DND-41 (cell line): ENCODE measurements around the gene ATXN1.

Source experiments
- ATAC-seq: fragments of 200-7000 bp; cut with Tn5 transposase; 3 replicates; pipeline ENCODE4 v1.9.1; 2021; ENCODE audit warnings: low read depth; ENCODE audit not compliant: insufficient read depth
- DNase-seq: peaks from one replicate; pipeline ENCODE4 v3.0.0-alpha.2; 2020
- H2AFZ ChIP-seq: 2 replicates; pipeline ENCODE4 v1.6.0; 2012; ENCODE audit warnings: low read depth, low read length
- H3K27ac ChIP-seq: 2 replicates; pipeline ENCODE4 v1.5.1; 2012; ENCODE audit warnings: low read length, inconsistent platforms
- H3K27me3 ChIP-seq: fragments of 200-600 bp; sonication (generic); 2 replicates; pipeline ENCODE4 v1.6.0; 2012; ENCODE audit warnings: low read length, mild to moderate bottlenecking, inconsistent platforms; ENCODE audit not compliant: insufficient read depth, poor library complexity
- H3K36me3 ChIP-seq: 2 replicates; pipeline ENCODE4 v1.5.1; 2012; ENCODE audit warnings: low read length, inconsistent platforms; ENCODE audit not compliant: insufficient read depth
- H3K4me1 ChIP-seq: 2 replicates; pipeline ENCODE4 v1.5.1; 2012; ENCODE audit warnings: mild to moderate bottlenecking, low read length; ENCODE audit not compliant: insufficient read depth
- H3K4me2 ChIP-seq: 2 replicates; pipeline ENCODE4 v1.6.0; 2012; ENCODE audit warnings: mild to moderate bottlenecking, moderate library complexity, low read length, inconsistent platforms; ENCODE audit not compliant: insufficient read depth
- H3K4me3 ChIP-seq, 2 experiments: fragments of 200-600 bp in 1 of 2; shearing (Covaris generic) in 1 of 2; 2 replicates each; pipeline ENCODE4 v1.5.1; 2012 to 2016; ENCODE audit warnings: inconsistent platforms in 2 of 2, low read length in 2 of 2, mild to moderate bottlenecking in 2 of 2, low read depth in 1 of 2, moderate library complexity in 1 of 2
- H3K79me2 ChIP-seq: 2 replicates; pipeline ENCODE4 v1.6.0; 2012; ENCODE audit warnings: low read length, inconsistent platforms; ENCODE audit not compliant: insufficient read depth
- H3K9ac ChIP-seq: 2 replicates; pipeline ENCODE4 v1.6.0; 2012; ENCODE audit warnings: low read depth, mild to moderate bottlenecking, inconsistent platforms, low read length, moderate library complexity
- H3K9me3 ChIP-seq: 2 replicates; pipeline ENCODE4 v1.5.1; 2012; ENCODE audit warnings: low read length, moderate library complexity, mild to moderate bottlenecking, inconsistent platforms; ENCODE audit not compliant: insufficient read depth, severe bottlenecking
- H4K20me1 ChIP-seq: 2 replicates; pipeline ENCODE4 v1.6.0; 2012; ENCODE audit warnings: low read length; ENCODE audit not compliant: insufficient read depth
- EZH2 ChIP-seq: IDR thresholded peaks from 3 replicates; pipeline ENCODE4 v1.6.1; 2012; ENCODE audit warnings: borderline replicate concordance, low read depth, mild to moderate bottlenecking, moderate library complexity, low read length, inconsistent platforms; ENCODE audit not compliant: severe bottlenecking
- TF ChIP-seq, protein P1 (sequence below): IDR thresholded peaks from 2 replicates; pipeline ENCODE4 v1.5.1; 2012; ENCODE audit warnings: borderline replicate concordance, low read length, moderate library complexity, mild to moderate bottlenecking; ENCODE audit not compliant: poor library complexity, severe bottlenecking; ENCODE audit errors: extremely low read depth

Gene ATXN1

DNA sequence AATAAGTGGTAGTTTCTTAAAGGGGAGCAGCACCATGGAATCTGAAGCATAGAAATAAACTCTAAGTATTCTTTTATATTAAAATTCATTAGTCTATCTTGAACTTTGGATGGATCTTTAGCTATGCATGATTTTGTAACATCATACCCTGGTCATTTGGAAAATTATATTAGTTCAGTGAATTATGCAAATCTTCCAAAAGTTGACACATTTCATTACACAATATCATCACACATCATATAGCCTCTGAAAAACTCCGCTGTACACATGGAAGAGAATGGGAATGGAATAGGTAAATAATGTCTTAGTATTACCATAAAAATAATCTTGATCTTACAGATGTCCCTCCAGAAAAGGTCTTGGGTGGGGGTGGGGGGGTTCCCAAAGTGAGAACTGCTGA, 96.1 kb downstream of the ATXN1 start:
- no peak overlapping the region for H2AFZ ChIP-seq
- no peaks in the 10 kb centered on the region for H3K79me2 ChIP-seq
- no peak overlapping the region for H3K4me2 ChIP-seq
- no peaks in the 10 kb centered on the region for H4K20me1 ChIP-seq
- DNase-seq, result no peak
- no peaks in the 10 kb centered on the region for H3K4me1 ChIP-seq
- no peak overlapping the region for H3K9ac ChIP-seq
- H3K27me3 ChIP-seq, result no peaks in the 10 kb centered on the region
- TF ChIP-seq EZH2, result no peak
- TF ChIP-seq, protein P1, sequence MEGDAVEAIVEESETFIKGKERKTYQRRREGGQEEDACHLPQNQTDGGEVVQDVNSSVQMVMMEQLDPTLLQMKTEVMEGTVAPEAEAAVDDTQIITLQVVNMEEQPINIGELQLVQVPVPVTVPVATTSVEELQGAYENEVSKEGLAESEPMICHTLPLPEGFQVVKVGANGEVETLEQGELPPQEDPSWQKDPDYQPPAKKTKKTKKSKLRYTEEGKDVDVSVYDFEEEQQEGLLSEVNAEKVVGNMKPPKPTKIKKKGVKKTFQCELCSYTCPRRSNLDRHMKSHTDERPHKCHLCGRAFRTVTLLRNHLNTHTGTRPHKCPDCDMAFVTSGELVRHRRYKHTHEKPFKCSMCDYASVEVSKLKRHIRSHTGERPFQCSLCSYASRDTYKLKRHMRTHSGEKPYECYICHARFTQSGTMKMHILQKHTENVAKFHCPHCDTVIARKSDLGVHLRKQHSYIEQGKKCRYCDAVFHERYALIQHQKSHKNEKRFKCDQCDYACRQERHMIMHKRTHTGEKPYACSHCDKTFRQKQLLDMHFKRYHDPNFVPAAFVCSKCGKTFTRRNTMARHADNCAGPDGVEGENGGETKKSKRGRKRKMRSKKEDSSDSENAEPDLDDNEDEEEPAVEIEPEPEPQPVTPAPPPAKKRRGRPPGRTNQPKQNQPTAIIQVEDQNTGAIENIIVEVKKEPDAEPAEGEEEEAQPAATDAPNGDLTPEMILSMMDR, result no peak
- peaks cover 6% of the 10 kb centered on the region for H3K9me3 ChIP-seq
- ATAC-seq, result no peak
- no peaks in the 10 kb centered on the region for H3K36me3 ChIP-seq
- no peak overlapping the region for H3K27ac ChIP-seq
- no peak overlapping the region for H3K4me3 ChIP-seq

- H3K9ac ChIP-seq, result no peak overlapping the region
- ATAC-seq, result no peak
- no peaks in the 10 kb centered on the region for H4K20me1 ChIP-seq
- H3K27me3 ChIP-seq, result no peaks in the 10 kb centered on the region
- no peak overlapping the region for H3K27ac ChIP-seq
- H3K4me3 ChIP-seq, result no peak overlapping the region
- TF ChIP-seq, protein P1, result no peak
- TF ChIP-seq EZH2, result no peak
- H3K4me1 ChIP-seq, result no peaks in the 10 kb centered on the region
- H3K79me2 ChIP-seq, result no peaks in the 10 kb centered on the region
- H2AFZ ChIP-seq, result no peak overlapping the region
- H3K4me2 ChIP-seq, result no peak overlapping the region
- peaks cover 6% of the 10 kb centered on the region for H3K9me3 ChIP-seq
- no peak for DNase-seq
- no peaks in the 10 kb centered on the region for H3K36me3 ChIP-seq
Measured at GRCh38 chr6:16663901-16664300, 97.4 kb downstream of the ATXN1 start.

GRCh38 chr6:16660157-16660497, 101.1 kb downstream of the ATXN1 start:
- H3K4me3 ChIP-seq, result no peak overlapping the region
- H3K27ac ChIP-seq, result no peak overlapping the region
- H3K4me1 ChIP-seq, result no peaks in the 10 kb centered on the region
- no peak overlapping the region for H3K9ac ChIP-seq
- no peak overlapping the region for H2AFZ ChIP-seq
- no peaks in the 10 kb centered on the region for H3K27me3 ChIP-seq
- H3K36me3 ChIP-seq, result no peaks in the 10 kb centered on the region
- ATAC-seq, result no peak
- TF ChIP-seq, protein P1, result no peak
- TF ChIP-seq EZH2, result no peak
- H3K9me3 ChIP-seq, result peaks cover 6% of the 10 kb centered on the region
- DNase-seq, result no peak
- H4K20me1 ChIP-seq, result no peaks in the 10 kb centered on the region
- H3K4me2 ChIP-seq, result no peak overlapping the region
- no peaks in the 10 kb centered on the region for H3K79me2 ChIP-seq

- no peak for ATAC-seq
Measured at GRCh38 chr6:16659466-16660156, 101.6 kb downstream of the ATXN1 start.

More at GRCh38 chr6:16659466-16660156, 101.6 kb downstream of the ATXN1 start:
- Histone ChIP-seq H3K4me3 (no peak overlapping the region), H3K4me2 (no peak overlapping the region), H3K79me2 (no peaks in the 10 kb centered on the region), H3K9ac (no peak overlapping the region), H3K4me1 (no peaks in the 10 kb centered on the region), H3K9me3 (peaks cover 6% of the 10 kb centered on the region), H2AFZ (no peak overlapping the region), H3K27me3 (no peaks in the 10 kb centered on the region), H3K36me3 (no peaks in the 10 kb centered on the region), H4K20me1 (no peaks in the 10 kb centered on the region), H3K27ac (no peak overlapping the region)
- no peak for TF ChIP-seq EZH2
- TF ChIP-seq, protein P1, result no peak
- no peak for DNase-seq
